ENCODE data around the gene RPSA.
"Not testable (repeated sequence)": the region's sequence is repeated elsewhere in the genome, so short reads cannot be mapped to it uniquely, and the experiment has no call there.

Gene RPSA

GRCh38 chr3:39406368-39407258 is at the start of gene RPSA:
TSS of gene RPSA (plus strand) at chr3:39406720. CDS start at chr3:39407654, 934 bp downstream.
- peak; percentile 81 to 92 for DNase-seq (ENCODE audit: low read depth in 2 of 2)

- no peak for DNase-seq (ENCODE audit: low read depth in 2 of 2)
Observed at GRCh38 chr3:39358333-39358732, 48.2 kb upstream of the RPSA start.

- DNase-seq (ENCODE audit: low read depth in 2 of 2), result peak in 1 of 2 donors; percentile 18
Observed at GRCh38 chr3:39361252-39361927, 45.1 kb upstream of the RPSA start.

DNA sequence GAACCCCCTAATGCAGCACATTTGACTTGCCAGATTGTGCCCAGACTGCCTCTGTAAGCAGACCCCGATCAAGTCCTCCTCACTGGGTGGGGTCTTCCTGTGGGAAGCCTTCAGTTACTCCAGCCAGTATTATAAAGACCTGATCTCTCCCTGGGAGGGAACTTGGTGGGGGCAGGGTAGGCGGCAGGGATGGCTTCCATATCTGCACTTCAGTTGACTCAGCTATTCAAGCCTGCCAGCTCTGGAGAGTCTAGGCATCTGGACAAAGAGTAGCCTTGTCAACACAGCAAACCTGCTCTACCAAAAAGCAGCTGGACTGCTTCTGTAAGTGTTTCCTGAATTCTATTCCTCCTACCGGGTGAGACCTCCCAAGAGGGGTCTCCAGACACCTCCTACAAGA is 44.3 kb upstream of the RPSA start:
- DNase-seq (ENCODE audit: low read depth in 2 of 2), result no peak

GRCh38 chr3:39362812-39363211 is 43.7 kb upstream of the RPSA start:
- DNase-seq (ENCODE audit: low read depth in 2 of 2), result no peak

- DNase-seq (ENCODE audit: low read depth in 2 of 2), result not testable (repeated sequence)
Observed at GRCh38 chr3:39370450-39370849, 36.1 kb upstream of the RPSA start.

DNA sequence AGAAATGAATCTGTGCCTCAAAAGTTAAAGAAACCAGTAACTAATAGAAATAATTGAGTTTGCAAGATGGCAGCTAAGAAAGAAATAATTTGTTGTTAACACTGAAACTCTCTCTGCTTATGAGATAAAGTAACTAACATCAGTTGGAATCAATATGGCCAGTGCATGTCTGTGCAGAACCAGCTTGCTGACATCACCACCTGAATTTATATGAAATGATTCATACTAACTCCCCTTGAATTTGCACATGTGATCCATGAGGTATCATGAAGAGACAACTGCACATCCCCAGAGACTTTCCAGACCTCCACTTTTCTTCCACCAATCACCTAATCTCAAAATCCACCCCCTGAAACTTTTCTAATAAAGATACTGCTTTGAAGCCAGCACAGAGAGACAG is 33.7 kb upstream of the RPSA start:
- DNase-seq (ENCODE audit: low read depth in 2 of 2), result no peak

DNA sequence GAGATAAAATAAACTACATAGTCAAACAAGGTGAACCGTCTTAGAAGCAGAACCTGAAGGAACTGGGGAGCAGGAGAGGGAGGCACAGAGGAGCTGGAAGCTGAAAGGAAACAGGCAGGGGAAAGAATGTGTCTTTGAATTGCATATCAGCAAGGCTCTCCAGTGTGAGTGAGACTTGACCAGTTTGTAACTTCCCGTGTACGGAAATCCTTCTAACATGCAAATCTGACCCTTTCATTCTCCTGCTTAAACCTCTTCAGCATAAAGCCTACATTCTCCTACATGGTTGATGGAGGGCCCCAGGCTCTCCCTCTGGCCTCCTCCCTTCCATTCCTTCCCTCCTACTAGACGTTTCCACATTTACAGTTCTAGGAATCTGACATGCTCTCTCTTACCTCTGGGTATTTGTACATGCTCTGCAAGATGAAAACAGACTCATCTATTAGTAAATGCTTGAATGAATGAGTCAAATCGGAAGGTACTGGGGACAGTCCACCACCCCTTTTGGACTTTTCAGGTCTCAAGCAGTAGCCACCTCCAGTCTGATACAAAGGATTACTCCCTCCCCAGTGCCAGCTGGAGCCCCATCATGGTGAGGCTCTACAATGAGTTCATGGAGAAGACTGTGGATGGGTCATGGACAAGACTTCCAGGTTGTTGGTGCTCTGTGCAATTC is 29.4 kb upstream of the RPSA start:
- DNase-seq (ENCODE audit: low read depth in 2 of 2), result no peak

GRCh38 chr3:39378088-39378487 is 28.4 kb upstream of the RPSA start:
- DNase-seq (ENCODE audit: low read depth in 2 of 2), result peak in 1 of 2 donors; percentile 50

- DNase-seq (ENCODE audit: low read depth in 2 of 2), result no peak
Observed at GRCh38 chr3:39378957-39379777, 27.4 kb upstream of the RPSA start.

DNA sequence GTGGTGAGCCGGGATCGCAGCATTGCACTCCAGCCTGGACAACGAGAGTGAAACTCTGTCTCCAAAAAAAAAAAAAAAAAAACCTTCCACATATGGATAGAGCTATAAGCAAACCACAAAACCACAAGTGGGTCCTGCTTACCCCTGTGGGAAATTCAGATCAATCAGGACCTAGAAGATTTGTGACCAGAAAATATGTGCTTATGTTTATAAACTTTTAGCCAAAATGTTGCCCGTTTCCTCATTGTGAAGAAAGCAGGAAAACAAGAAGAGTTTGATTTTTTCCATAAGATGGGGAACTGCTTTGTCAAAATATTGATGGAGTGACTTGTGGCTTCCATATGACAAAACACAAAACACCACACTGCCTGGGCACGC is 26.8 kb upstream of the RPSA start:
- no peak for DNase-seq (ENCODE audit: low read depth in 2 of 2)

DNA sequence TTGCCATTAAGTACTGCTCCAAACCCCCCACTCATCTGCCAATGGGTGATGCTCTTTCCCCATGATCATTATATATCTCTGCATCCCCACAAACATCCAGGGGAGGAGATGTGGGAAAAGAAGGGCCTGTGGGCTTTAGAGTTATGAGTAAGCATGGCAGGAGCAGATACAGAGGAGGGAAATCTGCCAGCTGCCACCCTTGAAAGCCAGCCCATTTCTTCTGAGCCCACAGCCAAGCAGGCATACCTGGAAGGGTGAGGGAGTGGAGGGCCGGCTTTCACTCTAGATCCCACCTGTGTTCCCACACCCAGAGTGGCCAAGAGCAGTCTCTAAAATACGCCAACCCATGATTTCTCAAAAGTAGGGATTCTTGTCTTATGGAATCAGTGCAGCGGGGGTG is 25.1 kb upstream of the RPSA start:
- DNase-seq (ENCODE audit: low read depth in 2 of 2), result no peak

DNA sequence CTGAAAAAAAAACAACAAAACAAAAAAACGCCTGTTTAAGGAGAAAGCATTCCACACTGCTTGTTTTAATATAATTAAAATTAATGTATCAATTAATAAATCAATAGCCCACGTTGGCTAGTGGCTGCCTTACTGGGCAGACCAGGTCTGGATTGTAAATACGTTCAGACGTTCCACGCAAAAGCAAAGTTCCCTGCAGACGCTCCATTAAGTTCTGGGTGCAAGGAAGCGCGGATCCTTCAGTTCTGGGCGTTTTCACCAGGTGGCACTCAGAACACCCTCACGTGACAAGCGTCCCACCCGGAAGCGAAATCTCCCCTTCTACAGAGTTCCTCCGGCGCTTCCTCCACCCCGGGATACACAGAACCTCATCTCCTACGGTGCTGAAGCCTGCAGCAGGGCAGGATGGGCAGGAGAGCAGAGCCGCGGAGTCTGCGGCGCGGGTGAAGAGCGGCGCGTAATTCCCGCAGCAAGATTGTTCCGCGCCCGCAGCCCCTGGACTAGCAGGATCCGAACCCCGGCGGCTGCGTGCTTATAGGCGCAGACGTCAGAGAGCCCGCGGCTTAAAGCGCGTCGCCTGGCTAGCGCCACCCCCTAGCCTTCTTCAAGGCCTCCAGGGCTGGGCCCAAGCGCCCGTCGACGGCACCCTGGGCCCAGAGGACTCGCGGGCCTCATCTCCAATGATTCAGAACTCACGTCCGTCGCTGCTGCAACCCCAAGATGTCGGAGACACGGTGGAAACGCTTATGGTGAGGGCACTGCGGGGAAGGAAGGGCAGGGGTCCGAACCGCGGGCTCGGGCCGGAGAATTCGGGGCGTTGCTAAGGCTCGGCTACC is 23.3 kb upstream of the RPSA start, which contains the start of gene SLC25A38:
SLC25A38 (plus strand) TSS at position 326 of the 836 bp plus-strand sequence; CDS start at position 681, 355 bp downstream.
- peak; percentile 61 to 67 for DNase-seq (ENCODE audit: low read depth in 2 of 2)

- peak; percentile 86 to 94 for DNase-seq (ENCODE audit: low read depth in 2 of 2)
Observed at GRCh38 chr3:39383881-39384664, 22.4 kb upstream of the RPSA start.

DNA sequence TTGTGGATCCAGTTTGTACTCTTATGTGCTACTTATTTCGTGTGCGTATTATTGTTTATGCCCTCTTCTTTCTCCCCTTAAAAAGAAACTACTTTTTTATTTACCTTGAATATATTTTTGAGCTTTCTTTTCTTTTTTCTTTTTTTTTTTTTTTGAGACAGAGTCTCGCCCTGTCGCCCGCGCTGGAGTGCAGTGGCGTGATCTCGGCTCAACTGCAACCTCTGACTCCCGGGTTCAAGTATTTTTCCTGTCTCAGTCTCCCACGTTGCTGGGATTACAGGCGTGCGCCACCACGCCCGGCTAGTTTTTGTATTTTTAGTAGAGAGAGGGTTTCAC is 21.9 kb upstream of the RPSA start:
- DNase-seq (ENCODE audit: low read depth in 2 of 2), result no peak

DNA sequence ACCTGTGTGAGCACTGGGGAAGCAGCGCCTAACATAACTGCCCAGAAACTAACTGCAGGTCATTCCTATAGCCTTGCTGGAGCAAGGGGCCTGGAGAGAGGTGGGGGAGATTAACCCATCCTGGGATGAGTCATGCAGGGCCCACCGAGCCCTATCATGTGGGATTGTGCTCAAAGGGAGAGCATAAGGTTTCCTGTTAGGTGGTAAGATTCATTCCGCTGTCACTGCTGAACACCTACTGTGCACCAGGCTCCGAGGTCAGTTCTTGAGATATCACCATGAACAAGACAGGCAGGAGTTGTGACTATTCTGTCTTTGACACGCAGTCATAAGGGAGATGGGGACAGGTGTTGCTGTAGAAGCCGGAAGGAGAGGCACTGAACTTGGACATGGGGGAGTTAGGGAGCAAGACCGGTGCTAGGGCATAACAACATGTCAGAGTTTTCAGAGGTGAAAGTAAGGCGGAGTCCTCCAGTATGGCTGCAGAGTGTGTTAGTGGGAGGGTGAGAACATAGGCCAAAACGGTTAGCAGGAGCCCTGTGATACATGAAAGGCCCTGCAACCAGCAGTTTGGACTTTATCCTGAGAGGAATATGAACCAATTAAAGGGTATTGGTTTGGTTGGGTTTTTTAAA is 20.9 kb upstream of the RPSA start:
- DNase-seq (ENCODE audit: low read depth in 2 of 2), result no peak

GRCh38 chr3:39386318-39386717 is 20.2 kb upstream of the RPSA start:
- DNase-seq (ENCODE audit: low read depth in 2 of 2), result no peak

DNA sequence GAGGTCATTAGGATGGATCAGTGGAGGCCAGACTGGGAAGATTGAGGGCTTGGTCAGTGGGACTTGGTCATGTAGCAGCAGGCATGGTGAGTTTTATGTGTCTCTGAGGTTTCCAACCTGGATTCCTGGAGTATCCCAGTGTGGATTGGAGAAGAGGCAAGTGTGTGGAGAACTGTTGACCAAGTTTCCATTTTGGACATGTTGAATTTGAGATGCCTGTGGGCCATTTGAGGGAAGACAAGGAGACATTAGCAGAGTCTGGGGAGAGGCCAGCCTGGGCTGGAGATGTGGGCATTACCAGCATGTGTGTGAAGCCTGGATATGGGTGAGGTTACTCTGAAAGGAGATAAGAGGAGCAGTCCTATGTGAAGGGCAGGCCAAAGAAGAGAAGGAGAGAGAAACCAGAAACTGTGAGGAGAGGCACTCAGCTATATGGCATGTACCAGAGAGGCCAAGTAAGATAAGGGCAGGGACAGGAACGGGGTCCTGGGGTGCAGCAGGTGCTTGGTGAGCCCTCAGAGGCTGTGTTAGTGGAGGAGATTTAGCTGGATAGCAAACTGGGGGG is 19.0 kb upstream of the RPSA start:
- DNase-seq (ENCODE audit: low read depth in 2 of 2), result no peak

GRCh38 chr3:39388153-39388552 is 18.4 kb upstream of the RPSA start:
- no peak for DNase-seq (ENCODE audit: low read depth in 2 of 2)
